Osteocyte (in vitro differentiated cells): Measurements from ENCODE around the gene SEMA3B. TPM values are rescaled to one million over a fixed set of nuclear protein-coding genes. Genes with fewer than 3 reads are reported as not detected.
"Not testable (repeated sequence)": the region's sequence is repeated elsewhere in the genome, so short reads cannot be mapped to it uniquely, and the experiment has no call there.

Source experiments
- DNase-seq: peaks from one replicate; pipeline ENCODE4 v3.0.0; 2021; ENCODE audit warnings: mixed read lengths; ENCODE audit not compliant: unreplicated experiment; ENCODE audit errors: extremely low spot score
- H3K27ac Mint-ChIP-seq: one replicate; pipeline ENCODE4 v1.8.0; 2021; ENCODE audit warnings: mild to moderate bottlenecking, mixed read lengths; ENCODE audit not compliant: unreplicated experiment
- H3K27me3 Mint-ChIP-seq: one replicate; pipeline ENCODE4 v1.8.0; 2021; ENCODE audit warnings: mixed read lengths; ENCODE audit not compliant: unreplicated experiment
- H3K36me3 Mint-ChIP-seq: one replicate; pipeline ENCODE4 v1.8.0; 2021; ENCODE audit warnings: mixed read lengths; ENCODE audit not compliant: unreplicated experiment
- H3K4me1 Mint-ChIP-seq: one replicate; pipeline ENCODE4 v1.8.0; 2021; ENCODE audit warnings: mixed read lengths; ENCODE audit not compliant: unreplicated experiment
- H3K4me3 Mint-ChIP-seq: one replicate; pipeline ENCODE4 v1.8.0; 2021; ENCODE audit warnings: mild to moderate bottlenecking, moderate library complexity, mixed read lengths; ENCODE audit not compliant: unreplicated experiment
- H3K9me3 Mint-ChIP-seq: one replicate; pipeline ENCODE4 v1.8.0; 2021; ENCODE audit warnings: mixed read lengths; ENCODE audit not compliant: unreplicated experiment
- total RNA-seq: library from RNA; stranded (reverse); gene quantifications from 2 replicates; pipeline ENCODE4 v1.2.1, GENCODE V29; 2021
- TF ChIP-seq, protein P1 (sequence below): fragments of 200-600 bp; sonication (generic); IDR thresholded peaks from 2 replicates; pipeline ENCODE4 v1.5.0; 2021; ENCODE audit warnings: antibody characterized with exemption, mild to moderate bottlenecking, moderate library complexity

The SEMA3B gene
- total RNA-seq, 1 donor from 2014 or later: 8.1 TPM

DNA sequence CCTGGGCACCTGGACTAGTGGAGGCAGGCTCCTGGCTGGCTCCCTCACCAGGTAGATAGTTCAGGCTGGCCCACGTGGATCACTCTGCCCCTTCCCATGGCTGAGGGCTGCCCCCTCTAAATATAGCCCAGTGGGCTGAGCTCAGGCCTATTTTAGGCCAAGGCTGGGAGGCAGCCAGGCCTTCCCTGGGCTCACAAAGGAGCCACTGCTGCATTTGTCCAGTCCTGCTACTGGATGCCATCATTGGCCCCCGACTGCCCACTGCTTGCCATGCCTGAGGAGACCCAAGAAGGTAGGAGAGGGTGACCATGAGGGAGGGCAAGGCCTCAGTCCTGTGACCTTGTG lies 9.9 kb downstream of the SEMA3B start, which contains the start of gene LSMEM2:
Gene LSMEM2 (plus strand): TSS at position 208 of the 345 bp plus-strand sequence. CDS start 27 bp downstream, at position 235.
- Mint-ChIP-seq H3K4me3 (no peak within 1 kb of the TSS), H3K9me3 (no peaks in the 10 kb centered on the region), H3K4me1 (peaks cover 14% of the 10 kb centered on the region), H3K27ac (no peak within 1 kb of the TSS), H3K36me3 (no peaks in the 10 kb centered on the region), H3K27me3 (peaks cover 16% of the 10 kb centered on the region)
- TF ChIP-seq, protein P1, sequence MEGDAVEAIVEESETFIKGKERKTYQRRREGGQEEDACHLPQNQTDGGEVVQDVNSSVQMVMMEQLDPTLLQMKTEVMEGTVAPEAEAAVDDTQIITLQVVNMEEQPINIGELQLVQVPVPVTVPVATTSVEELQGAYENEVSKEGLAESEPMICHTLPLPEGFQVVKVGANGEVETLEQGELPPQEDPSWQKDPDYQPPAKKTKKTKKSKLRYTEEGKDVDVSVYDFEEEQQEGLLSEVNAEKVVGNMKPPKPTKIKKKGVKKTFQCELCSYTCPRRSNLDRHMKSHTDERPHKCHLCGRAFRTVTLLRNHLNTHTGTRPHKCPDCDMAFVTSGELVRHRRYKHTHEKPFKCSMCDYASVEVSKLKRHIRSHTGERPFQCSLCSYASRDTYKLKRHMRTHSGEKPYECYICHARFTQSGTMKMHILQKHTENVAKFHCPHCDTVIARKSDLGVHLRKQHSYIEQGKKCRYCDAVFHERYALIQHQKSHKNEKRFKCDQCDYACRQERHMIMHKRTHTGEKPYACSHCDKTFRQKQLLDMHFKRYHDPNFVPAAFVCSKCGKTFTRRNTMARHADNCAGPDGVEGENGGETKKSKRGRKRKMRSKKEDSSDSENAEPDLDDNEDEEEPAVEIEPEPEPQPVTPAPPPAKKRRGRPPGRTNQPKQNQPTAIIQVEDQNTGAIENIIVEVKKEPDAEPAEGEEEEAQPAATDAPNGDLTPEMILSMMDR: no peak
- DNase-seq: no peak

DNA sequence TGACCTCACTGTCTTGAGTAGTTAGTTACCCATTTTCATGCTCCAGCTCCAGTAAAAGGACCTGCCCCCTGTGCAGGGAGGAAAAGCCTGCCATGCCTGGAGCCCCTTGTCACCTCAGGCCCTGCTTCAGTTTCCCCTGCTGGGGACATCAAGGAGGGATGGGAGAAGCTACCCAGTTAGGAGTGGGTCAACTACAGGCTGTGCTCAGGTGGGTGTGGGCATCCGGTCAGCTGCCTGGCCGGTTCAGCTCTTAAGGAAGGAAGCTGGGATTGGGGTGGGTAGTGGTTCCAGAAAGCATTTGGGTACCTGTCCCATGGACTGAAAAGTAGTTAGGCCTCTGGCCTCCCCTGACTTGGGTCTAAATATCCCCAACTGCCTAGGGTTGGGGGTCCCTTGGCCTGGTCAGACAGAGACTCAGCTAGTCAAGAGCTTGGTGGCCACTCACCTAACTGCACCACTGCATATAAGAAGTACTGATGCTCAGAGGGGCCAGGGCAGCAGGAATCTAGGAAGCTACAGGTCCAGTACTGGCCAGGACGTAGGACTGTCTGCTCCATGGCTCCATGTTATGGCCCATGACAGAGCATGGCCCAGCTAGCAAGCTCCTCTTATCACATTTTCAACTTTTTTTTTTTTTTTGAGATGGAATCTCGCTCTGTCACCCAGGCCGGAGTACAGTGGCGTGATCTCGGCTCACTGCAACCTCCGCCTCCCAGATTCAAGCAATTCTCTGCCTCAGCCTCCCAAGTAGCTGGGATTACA lies 10.5 kb downstream of the SEMA3B start:
- no peaks in the 10 kb centered on the region for H3K36me3 Mint-ChIP-seq
- DNase-seq: no peak
- peaks cover 12% of the 10 kb centered on the region for H3K27me3 Mint-ChIP-seq
- H3K4me1 Mint-ChIP-seq: peaks cover 10% of the 10 kb centered on the region
- H3K27ac Mint-ChIP-seq: no peak overlapping the region
- no peak overlapping the region for H3K4me3 Mint-ChIP-seq
- TF ChIP-seq, protein P1: no peak
- H3K9me3 Mint-ChIP-seq: no peaks in the 10 kb centered on the region

DNA sequence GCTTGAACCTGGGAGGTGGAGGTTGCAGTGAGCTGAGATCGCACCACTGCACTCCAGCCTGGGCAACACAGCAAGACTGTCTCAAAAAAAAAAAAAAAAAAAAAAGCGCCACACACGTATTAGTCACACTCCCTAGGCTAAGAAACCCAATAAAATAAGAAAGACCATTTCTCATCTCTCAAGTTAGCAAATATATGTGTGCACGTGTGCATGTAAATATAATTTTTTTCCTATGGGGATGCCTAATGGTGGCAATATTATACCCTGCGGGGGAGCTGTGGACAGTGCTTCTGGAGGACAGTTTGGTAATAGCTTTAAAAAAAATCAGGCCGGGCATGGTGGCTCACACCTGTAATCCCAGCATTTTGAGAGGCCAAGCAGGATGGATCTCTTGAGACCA lies 15.2 kb downstream of the SEMA3B start:
- H3K27me3 Mint-ChIP-seq, DNase-seq, H3K4me3 Mint-ChIP-seq, H3K36me3 Mint-ChIP-seq, H3K4me1 Mint-ChIP-seq, H3K27ac Mint-ChIP-seq, H3K9me3 Mint-ChIP-seq: not testable (repeated sequence)

DNA sequence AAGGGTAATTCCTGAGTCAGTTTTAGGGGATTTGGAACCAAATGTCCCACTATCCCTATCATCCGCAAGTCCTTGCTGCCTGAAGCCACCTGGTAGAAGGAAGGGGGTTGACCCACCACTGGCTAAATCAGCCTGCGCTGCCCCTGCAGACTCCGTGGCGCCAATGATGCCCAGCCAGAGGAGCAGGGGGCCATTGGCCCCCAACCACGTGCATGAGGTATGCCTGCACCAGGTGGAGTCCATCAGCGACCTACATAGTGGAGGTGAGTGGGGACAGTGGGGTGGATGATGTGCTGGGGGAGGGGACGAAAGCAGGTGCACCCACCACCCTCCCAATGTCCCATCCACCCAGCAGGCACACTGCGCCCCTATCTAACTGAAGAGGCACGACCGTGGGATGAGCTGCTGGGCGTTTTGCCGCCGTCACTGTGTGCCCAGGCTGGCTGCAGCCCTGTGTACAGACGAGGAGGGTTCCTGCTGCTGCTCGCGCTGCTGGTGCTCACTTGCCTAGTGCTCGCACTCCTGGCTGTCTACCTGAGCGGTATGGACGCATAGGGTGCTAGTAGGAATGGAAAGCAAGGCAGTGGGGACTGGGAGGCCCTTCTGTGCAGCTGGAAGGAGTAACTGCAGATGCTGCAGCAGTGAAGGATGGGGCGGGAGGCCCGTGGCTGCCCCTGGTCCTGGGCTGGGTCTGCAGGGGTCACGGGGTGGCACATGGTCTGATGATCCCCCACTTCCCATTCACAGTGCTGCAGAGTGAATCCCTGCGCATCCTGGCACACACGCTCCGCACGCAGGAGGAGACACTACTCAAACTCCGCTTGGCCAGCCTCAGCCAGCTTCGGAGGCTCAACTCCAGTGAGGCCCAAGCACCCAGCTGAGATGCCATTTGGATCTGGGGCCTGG lies 17.6 kb downstream of the SEMA3B start:
- Mint-ChIP-seq H3K27ac (no peak overlapping the region), H3K4me3 (no peak overlapping the region), H3K4me1 (peaks cover 7% of the 10 kb centered on the region), H3K27me3 (no peaks in the 10 kb centered on the region), H3K36me3 (peaks cover 3% of the 10 kb centered on the region), H3K9me3 (no peaks in the 10 kb centered on the region)
- no peak for DNase-seq
- TF ChIP-seq, protein P1: no peak

DNA sequence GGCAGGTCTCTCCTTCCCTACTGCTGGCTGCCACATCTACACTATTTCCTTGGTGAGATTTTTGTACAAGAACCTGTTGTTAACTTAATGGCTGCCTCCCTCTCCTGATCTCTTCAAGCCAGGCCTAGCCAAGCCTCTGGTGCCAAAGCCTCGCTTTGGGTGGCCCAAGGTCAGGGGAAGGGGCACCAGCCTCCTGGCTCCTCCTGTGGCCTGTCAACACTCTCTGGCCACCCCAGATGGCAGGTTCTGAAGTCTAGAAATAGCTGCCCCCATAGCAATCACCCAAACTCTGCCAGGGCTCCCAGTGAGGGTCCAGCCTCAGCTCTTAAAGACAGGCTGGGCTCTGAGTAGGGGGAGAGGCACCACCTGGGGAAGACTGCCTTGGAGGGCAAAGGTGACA lies 18.3 kb downstream of the SEMA3B start:
- H3K4me3 Mint-ChIP-seq: no peak overlapping the region
- peaks cover 8% of the 10 kb centered on the region for H3K4me1 Mint-ChIP-seq
- no peak for DNase-seq
- no peak overlapping the region for H3K27ac Mint-ChIP-seq
- no peaks in the 10 kb centered on the region for H3K9me3 Mint-ChIP-seq
- H3K27me3 Mint-ChIP-seq: no peaks in the 10 kb centered on the region
- peaks cover 3% of the 10 kb centered on the region for H3K36me3 Mint-ChIP-seq
- TF ChIP-seq, protein P1: no peak
